ENCODE results near the gene LCP2.

Gene LCP2

GRCh38 chr5:170293273-170293672, 4.3 kb downstream of the LCP2 start:
- peak overlapping the region; percentile 91 for H3K4me2 ChIP-seq (ENCODE audit: low read depth, low read length, poor library complexity, severe bottlenecking)

GRCh38 chr5:170292179-170293104, 5.1 kb downstream of the LCP2 start:
- no peak for TF ChIP-seq EZH2phosphoT487 (IDR thresholded peaks at IDR 0.05; ENCODE audit: borderline replicate concordance)
- no peak for TF ChIP-seq CTCF (conservative IDR thresholded peaks at IDR 0.05; ENCODE audit: low read length)
- Histone ChIP-seq H3K9ac (ENCODE audit: low read depth, low read length, poor library complexity, severe bottlenecking) (peak overlapping the region; percentile 68), H3K4me3 (ENCODE audit: low read length, poor library complexity, severe bottlenecking) (peak overlapping the region; percentile 99), H4K20me1 (ENCODE audit: insufficient read depth, low read length, poor library complexity, severe bottlenecking) (peaks cover 53% of the 10 kb centered on the region), H3K4me1 (ENCODE audit: insufficient read depth, low read length, poor library complexity, severe bottlenecking) (peaks cover 49% of the 10 kb centered on the region), H3K9me2 (replicated peaks; ENCODE audit: low read depth, low read length) (no peaks in the 10 kb centered on the region), H3K9me3 (ENCODE audit: insufficient read depth, low read depth, low read length) (no peaks in the 10 kb centered on the region), H2AFZ (ENCODE audit: low read length) (no peak overlapping the region), H3F3A (ENCODE audit: low read depth) (0 out of 2 replicates have a peak, but pooled peaks cover under 1% of the 10 kb centered on the region), H3K4me2 (ENCODE audit: low read depth, low read length, poor library complexity, severe bottlenecking) (peak overlapping the region; percentile 91), H3K36me3 (ENCODE audit: insufficient read depth, low read length) (peaks cover 50% of the 10 kb centered on the region), H3K27me3 (ENCODE audit: insufficient read depth, low read length, poor library complexity, severe bottlenecking) (no peaks in the 10 kb centered on the region), H3K79me2 (ENCODE audit: insufficient read depth, low read length) (peaks cover 97% of the 10 kb centered on the region)

More at GRCh38 chr5:170293273-170293672, 4.3 kb downstream of the LCP2 start:
- TF ChIP-seq EZH2phosphoT487 (IDR thresholded peaks at IDR 0.05; ENCODE audit: borderline replicate concordance) (no peak), CTCF (conservative IDR thresholded peaks at IDR 0.05; ENCODE audit: low read length) (no peak)
- Histone ChIP-seq H3K9me2 (replicated peaks; ENCODE audit: low read depth, low read length) (no peaks in the 10 kb centered on the region), H3K27me3 (ENCODE audit: insufficient read depth, low read length, poor library complexity, severe bottlenecking) (no peaks in the 10 kb centered on the region), H3K79me2 (ENCODE audit: insufficient read depth, low read length) (peaks cover 98% of the 10 kb centered on the region), H4K20me1 (ENCODE audit: insufficient read depth, low read length, poor library complexity, severe bottlenecking) (peaks cover 47% of the 10 kb centered on the region), H3K9me3 (ENCODE audit: insufficient read depth, low read depth, low read length) (no peaks in the 10 kb centered on the region), H3K36me3 (ENCODE audit: insufficient read depth, low read length) (peaks cover 44% of the 10 kb centered on the region), H3F3A (ENCODE audit: low read depth) (no peaks in the 10 kb centered on the region), H2AFZ (ENCODE audit: low read length) (no peak overlapping the region), H3K4me3 (ENCODE audit: low read length, poor library complexity, severe bottlenecking) (peak overlapping the region; percentile 99), H3K4me1 (ENCODE audit: insufficient read depth, low read length, poor library complexity, severe bottlenecking) (peaks cover 47% of the 10 kb centered on the region), H3K9ac (ENCODE audit: low read depth, low read length, poor library complexity, severe bottlenecking) (peak overlapping the region; percentile 99)

- H3K4me1 ChIP-seq (ENCODE audit: insufficient read depth, low read length, poor library complexity, severe bottlenecking) = peaks cover 64% of the 10 kb centered on the region
- H3K27me3 ChIP-seq (ENCODE audit: insufficient read depth, low read length, poor library complexity, severe bottlenecking) = no peaks in the 10 kb centered on the region
- H3K9me3 ChIP-seq (ENCODE audit: insufficient read depth, low read depth, low read length) = no peaks in the 10 kb centered on the region
Measured at GRCh38 chr5:170290498-170290897, 7.1 kb downstream of the LCP2 start.

More at GRCh38 chr5:170290498-170290897, 7.1 kb downstream of the LCP2 start:
- peak overlapping the region; percentile 99 for H3K4me3 ChIP-seq (ENCODE audit: low read length, poor library complexity, severe bottlenecking)
- H3K4me2 ChIP-seq (ENCODE audit: low read depth, low read length, poor library complexity, severe bottlenecking) = peak overlapping the region; percentile 91
- 0 out of 2 replicates have a peak, but pooled peaks cover 11% of the 10 kb centered on the region for H3F3A ChIP-seq (ENCODE audit: low read depth)
- no peak overlapping the region for H2AFZ ChIP-seq (ENCODE audit: low read length)
- peaks cover 61% of the 10 kb centered on the region for H4K20me1 ChIP-seq (ENCODE audit: insufficient read depth, low read length, poor library complexity, severe bottlenecking)
- TF ChIP-seq EZH2phosphoT487 (IDR thresholded peaks at IDR 0.05; ENCODE audit: borderline replicate concordance) (no peak), CTCF (conservative IDR thresholded peaks at IDR 0.05; ENCODE audit: low read length) (no peak)
- no peaks in the 10 kb centered on the region for H3K9me2 ChIP-seq (replicated peaks; ENCODE audit: low read depth, low read length)
- no peak overlapping the region for H3K9ac ChIP-seq (ENCODE audit: low read depth, low read length, poor library complexity, severe bottlenecking)
- H3K36me3 ChIP-seq (ENCODE audit: insufficient read depth, low read length) = peaks cover 59% of the 10 kb centered on the region
- peaks cover 97% of the 10 kb centered on the region for H3K79me2 ChIP-seq (ENCODE audit: insufficient read depth, low read length)

All from Loucy (cell line).